Stimulated activated naive CD8-positive, alpha-beta T cell treated with anti-CD3 and anti-CD28 coated beads, Interleukin-15, Interleukin-2, amounts not matched to agents 100 ng/mL and 50 ng/mL, for 24 hours (primary cell): ENCODE measurements around the gene PRRX1.

Source experiments
- H3K27ac Mint-ChIP-seq: one replicate; pipeline ENCODE4 v1.8.0; 2021; ENCODE audit warnings: mild to moderate bottlenecking, mixed read lengths
- H3K27me3 Mint-ChIP-seq: one replicate; pipeline ENCODE4 v1.8.0; 2021; ENCODE audit warnings: mixed read lengths
- H3K36me3 Mint-ChIP-seq: one replicate; pipeline ENCODE4 v1.8.0; 2021; ENCODE audit warnings: low read depth, mixed read lengths
- H3K4me1 Mint-ChIP-seq: one replicate; pipeline ENCODE4 v1.8.0; 2021; ENCODE audit warnings: low read depth, mixed read lengths
- H3K4me3 Mint-ChIP-seq: one replicate; pipeline ENCODE4 v1.8.0; 2021; ENCODE audit warnings: mild to moderate bottlenecking, mixed read lengths
- H3K9me3 Mint-ChIP-seq: one replicate; pipeline ENCODE4 v1.8.0; 2021; ENCODE audit warnings: mixed read lengths

PRRX1 gene

DNA sequence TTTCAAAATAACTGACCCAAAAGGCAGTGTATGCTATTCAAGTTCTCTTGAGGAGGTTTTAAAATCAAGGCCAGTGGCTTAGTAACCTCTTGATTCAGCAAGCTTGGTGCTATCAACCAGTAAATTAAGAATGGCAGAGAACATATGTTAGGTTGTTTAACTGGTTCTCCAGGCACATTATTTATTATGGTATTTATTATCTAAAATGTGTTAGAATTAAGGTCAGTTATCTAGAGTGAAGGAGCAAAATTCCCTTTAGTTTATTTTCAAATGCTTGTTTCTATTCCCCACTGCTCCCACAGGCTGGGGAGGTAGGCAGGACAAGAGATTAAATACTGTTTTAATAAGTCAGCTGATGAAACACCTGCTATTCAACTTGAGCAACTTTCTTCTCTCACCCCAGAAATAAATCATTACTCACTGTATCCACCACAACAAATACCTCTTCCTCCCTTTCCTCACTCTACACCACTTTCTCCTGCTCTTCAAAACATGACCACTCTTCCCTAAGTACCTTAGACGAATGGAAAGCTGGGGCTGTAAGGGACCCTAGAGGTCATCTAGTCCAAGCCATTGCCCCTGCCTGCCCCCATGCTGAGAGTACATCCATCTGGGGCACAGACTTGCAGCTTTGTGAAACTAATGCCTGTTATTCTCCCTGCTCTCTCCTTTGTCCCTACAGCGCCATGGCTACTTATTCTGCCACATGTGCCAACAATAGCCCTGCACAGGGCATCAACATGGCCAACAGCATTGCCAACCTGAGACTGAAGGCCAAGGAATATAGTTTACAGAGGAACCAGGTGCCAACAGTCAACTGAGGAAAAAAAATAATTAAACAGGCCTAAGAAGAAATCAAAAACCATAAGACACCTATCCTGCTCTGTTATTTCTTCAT lies 71.7 kb downstream of the PRRX1 start:
- H3K27ac Mint-ChIP-seq, result no peak overlapping the region

GRCh38 chr1:170739803-170740202 lies 75.9 kb downstream of the PRRX1 start:
- no peaks in the 10 kb centered on the region for H3K4me1 Mint-ChIP-seq
- no peak overlapping the region for H3K4me3 Mint-ChIP-seq
- no peak overlapping the region for H3K27ac Mint-ChIP-seq
- peaks cover 27% of the 10 kb centered on the region for H3K27me3 Mint-ChIP-seq
- H3K9me3 Mint-ChIP-seq, result peaks cover 4% of the 10 kb centered on the region
- no peaks in the 10 kb centered on the region for H3K36me3 Mint-ChIP-seq

More for the DNA sequence above, 71.7 kb downstream of the PRRX1 start:
- Mint-ChIP-seq H3K27me3 (peaks cover 31% of the 10 kb centered on the region), H3K9me3 (peaks cover 4% of the 10 kb centered on the region), H3K36me3 (no peaks in the 10 kb centered on the region), H3K4me1 (no peaks in the 10 kb centered on the region), H3K4me3 (no peak overlapping the region)

GRCh38 chr1:170741678-170742077 lies 77.7 kb downstream of the PRRX1 start:
- no peak overlapping the region for H3K4me3 Mint-ChIP-seq
- H3K4me1 Mint-ChIP-seq, result no peaks in the 10 kb centered on the region
- peaks cover 4% of the 10 kb centered on the region for H3K9me3 Mint-ChIP-seq
- H3K27me3 Mint-ChIP-seq, result peaks cover 20% of the 10 kb centered on the region
- H3K36me3 Mint-ChIP-seq, result no peaks in the 10 kb centered on the region
- no peak overlapping the region for H3K27ac Mint-ChIP-seq

- no peaks in the 10 kb centered on the region for H3K36me3 Mint-ChIP-seq
- no peak overlapping the region for H3K27ac Mint-ChIP-seq
- H3K4me1 Mint-ChIP-seq, result no peaks in the 10 kb centered on the region
- no peak overlapping the region for H3K4me3 Mint-ChIP-seq
- peaks cover 15% of the 10 kb centered on the region for H3K27me3 Mint-ChIP-seq
- H3K9me3 Mint-ChIP-seq, result peaks cover 4% of the 10 kb centered on the region
Measured at GRCh38 chr1:170742600-170742999, 78.7 kb downstream of the PRRX1 start.

GRCh38 chr1:170743083-170743482 lies 79.2 kb downstream of the PRRX1 start:
- Mint-ChIP-seq H3K4me1 (no peaks in the 10 kb centered on the region), H3K4me3 (no peak overlapping the region), H3K9me3 (peaks cover 4% of the 10 kb centered on the region), H3K27me3 (peaks cover 12% of the 10 kb centered on the region), H3K27ac (no peak overlapping the region), H3K36me3 (no peaks in the 10 kb centered on the region)

GRCh38 chr1:170749549-170749948 lies 85.6 kb downstream of the PRRX1 start:
- Mint-ChIP-seq H3K9me3 (no peaks in the 10 kb centered on the region), H3K27ac (no peak overlapping the region), H3K27me3 (peaks cover 3% of the 10 kb centered on the region), H3K36me3 (no peaks in the 10 kb centered on the region), H3K4me3 (no peak overlapping the region), H3K4me1 (no peaks in the 10 kb centered on the region)

GRCh38 chr1:170749959-170750358 lies 86.0 kb downstream of the PRRX1 start:
- no peak overlapping the region for H3K27ac Mint-ChIP-seq
- H3K4me1 Mint-ChIP-seq, result no peaks in the 10 kb centered on the region
- H3K4me3 Mint-ChIP-seq, result no peak overlapping the region
- H3K36me3 Mint-ChIP-seq, result no peaks in the 10 kb centered on the region
- H3K9me3 Mint-ChIP-seq, result no peaks in the 10 kb centered on the region
- H3K27me3 Mint-ChIP-seq, result peaks cover 3% of the 10 kb centered on the region

GRCh38 chr1:170755795-170756194 lies 91.9 kb downstream of the PRRX1 start:
- no peaks in the 10 kb centered on the region for H3K4me1 Mint-ChIP-seq
- H3K27ac Mint-ChIP-seq, result no peak overlapping the region
- no peak overlapping the region for H3K4me3 Mint-ChIP-seq
- H3K36me3 Mint-ChIP-seq, result no peaks in the 10 kb centered on the region
- H3K9me3 Mint-ChIP-seq, result no peaks in the 10 kb centered on the region
- peaks cover 5% of the 10 kb centered on the region for H3K27me3 Mint-ChIP-seq

DNA sequence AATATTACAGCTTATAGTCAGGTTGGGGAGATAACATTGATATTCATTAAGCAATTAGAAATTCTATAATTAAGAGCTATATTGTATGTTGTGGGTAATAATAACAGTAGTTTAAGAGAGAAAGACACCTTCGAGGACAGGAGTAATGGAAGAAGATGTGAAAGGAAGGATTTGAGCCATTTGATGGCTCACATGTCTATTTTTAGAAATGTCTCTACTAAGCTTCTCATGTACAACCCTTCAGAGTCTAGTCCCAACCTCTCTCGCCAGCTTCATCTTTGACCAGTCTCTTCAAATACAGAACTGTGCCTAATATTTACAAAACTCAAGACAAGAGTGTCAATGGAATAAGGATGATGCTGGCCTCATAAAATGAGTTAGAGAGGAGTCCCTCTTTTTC lies 95.1 kb downstream of the PRRX1 start:
- peaks cover 5% of the 10 kb centered on the region for H3K27me3 Mint-ChIP-seq
- no peak overlapping the region for H3K4me3 Mint-ChIP-seq
- H3K27ac Mint-ChIP-seq, result no peak overlapping the region
- no peaks in the 10 kb centered on the region for H3K9me3 Mint-ChIP-seq
- H3K36me3 Mint-ChIP-seq, result no peaks in the 10 kb centered on the region
- no peaks in the 10 kb centered on the region for H3K4me1 Mint-ChIP-seq

GRCh38 chr1:170765279-170765678 lies 101.3 kb downstream of the PRRX1 start:
- Mint-ChIP-seq H3K27me3 (peaks cover 9% of the 10 kb centered on the region), H3K4me1 (no peaks in the 10 kb centered on the region), H3K9me3 (no peaks in the 10 kb centered on the region), H3K27ac (no peak overlapping the region), H3K36me3 (no peaks in the 10 kb centered on the region), H3K4me3 (no peak overlapping the region)

GRCh38 chr1:170765712-170766330 lies 101.9 kb downstream of the PRRX1 start:
- Mint-ChIP-seq H3K27me3 (peaks cover 9% of the 10 kb centered on the region), H3K4me1 (no peaks in the 10 kb centered on the region), H3K27ac (no peak overlapping the region), H3K4me3 (no peak overlapping the region), H3K36me3 (no peaks in the 10 kb centered on the region), H3K9me3 (no peaks in the 10 kb centered on the region)

GRCh38 chr1:170768929-170769328 lies 105.0 kb downstream of the PRRX1 start:
- no peaks in the 10 kb centered on the region for H3K36me3 Mint-ChIP-seq
- H3K27ac Mint-ChIP-seq, result no peak overlapping the region
- no peaks in the 10 kb centered on the region for H3K4me1 Mint-ChIP-seq
- H3K27me3 Mint-ChIP-seq, result peaks cover 9% of the 10 kb centered on the region
- H3K4me3 Mint-ChIP-seq, result no peak overlapping the region
- no peaks in the 10 kb centered on the region for H3K9me3 Mint-ChIP-seq

DNA sequence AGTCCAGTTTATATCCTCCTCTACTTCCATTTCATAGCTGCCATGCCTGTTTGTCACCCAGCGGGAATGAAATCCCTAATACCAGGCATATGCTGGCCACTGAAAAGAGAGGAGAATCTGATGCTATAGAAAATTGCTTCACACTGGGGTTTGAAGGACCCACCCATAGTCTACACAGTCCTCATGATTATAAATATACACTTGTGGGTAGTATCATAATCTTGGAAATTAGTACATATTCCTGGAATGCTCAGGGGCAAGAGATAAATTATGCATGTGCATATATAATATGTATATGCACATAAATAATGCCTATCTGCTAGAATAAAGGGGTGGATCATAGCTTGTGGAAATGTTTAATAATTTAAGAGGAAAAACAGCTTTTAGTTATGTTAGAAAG lies 105.8 kb downstream of the PRRX1 start:
- Mint-ChIP-seq H3K4me3 (no peak overlapping the region), H3K4me1 (no peaks in the 10 kb centered on the region), H3K36me3 (no peaks in the 10 kb centered on the region), H3K27me3 (peaks cover 9% of the 10 kb centered on the region), H3K27ac (no peak overlapping the region), H3K9me3 (no peaks in the 10 kb centered on the region)

DNA sequence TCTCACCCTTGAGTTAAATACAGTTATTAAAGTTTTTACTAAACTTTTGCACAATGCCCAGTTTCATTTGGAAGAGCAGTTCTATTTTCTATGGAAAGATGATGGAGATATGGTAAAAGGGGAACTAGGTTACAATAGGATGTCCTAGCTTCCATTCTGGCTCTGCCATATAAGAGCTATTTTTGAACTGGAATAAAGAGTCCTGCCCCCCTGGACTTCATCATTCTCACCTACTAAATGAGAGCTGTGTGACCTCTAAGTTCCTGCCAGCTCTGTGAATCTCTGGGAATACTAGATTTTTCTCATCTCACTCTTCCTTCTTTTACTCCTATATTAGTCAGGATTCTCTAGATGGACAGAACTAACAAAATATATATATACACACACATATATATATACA lies 106.3 kb downstream of the PRRX1 start:
- H3K27me3 Mint-ChIP-seq, result peaks cover 9% of the 10 kb centered on the region
- H3K4me3 Mint-ChIP-seq, result no peak overlapping the region
- H3K27ac Mint-ChIP-seq, result no peak overlapping the region

DNA sequence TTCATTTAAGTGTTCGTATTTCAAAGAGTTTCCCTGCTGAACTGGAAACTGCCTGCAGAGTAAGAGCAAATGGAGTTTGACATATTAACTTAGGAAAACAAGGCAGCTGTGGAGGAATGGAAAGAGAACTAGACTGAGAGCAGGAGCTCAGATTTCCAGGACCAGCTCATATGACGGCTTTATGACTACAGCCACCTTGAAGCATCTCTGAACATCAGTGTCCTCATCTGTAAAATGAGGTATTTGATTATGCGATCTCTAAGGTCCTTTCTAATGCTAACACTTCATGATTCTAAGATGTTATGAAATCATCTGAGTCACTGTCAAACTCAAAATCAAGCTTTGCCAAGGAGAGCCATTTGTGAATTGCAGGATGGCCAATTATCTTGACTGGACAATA lies 112.3 kb downstream of the PRRX1 start:
- peaks cover 9% of the 10 kb centered on the region for H3K9me3 Mint-ChIP-seq
- peaks cover 3% of the 10 kb centered on the region for H3K27me3 Mint-ChIP-seq
- H3K36me3 Mint-ChIP-seq, result no peaks in the 10 kb centered on the region
- H3K27ac Mint-ChIP-seq, result no peak overlapping the region
- no peak overlapping the region for H3K4me3 Mint-ChIP-seq
- H3K4me1 Mint-ChIP-seq, result no peaks in the 10 kb centered on the region

More for the DNA sequence above, 106.3 kb downstream of the PRRX1 start:
- Mint-ChIP-seq H3K4me1 (no peaks in the 10 kb centered on the region), H3K9me3 (no peaks in the 10 kb centered on the region), H3K36me3 (no peaks in the 10 kb centered on the region)
